G401 (cell line): ENCODE results near the gene SEMA3F. TPM values are rescaled to one million over a fixed set of nuclear protein-coding genes. Genes with fewer than 3 reads are reported as not detected.
A peak's percentile ranks its signal among the peaks of the same experiment; 100 is the strongest.

Experiments used
- DNase-seq: peaks from one replicate; pipeline ENCODE4 v3.0.0-alpha.2; 2015; ENCODE audit warnings: low spot score
- in situ Hi-C: cut with HindIII; loops from 2 replicates; pipeline ENCODE4 v1.10.0; 2016; ENCODE audit warnings: low sequenced_read_pairs, mixed read lengths
- total RNA-seq: library from RNA; depleted of rRNA; stranded (reverse); fragments of >200 nt; shearing (Covaris generic); gene quantifications from 2 replicates; pipeline ENCODE4 v1.2.3, GENCODE V29; 2014; rRNA removed

Gene SEMA3F
- total RNA-seq: 46.9 and 55.8 TPM in 2 replicates

DNA sequence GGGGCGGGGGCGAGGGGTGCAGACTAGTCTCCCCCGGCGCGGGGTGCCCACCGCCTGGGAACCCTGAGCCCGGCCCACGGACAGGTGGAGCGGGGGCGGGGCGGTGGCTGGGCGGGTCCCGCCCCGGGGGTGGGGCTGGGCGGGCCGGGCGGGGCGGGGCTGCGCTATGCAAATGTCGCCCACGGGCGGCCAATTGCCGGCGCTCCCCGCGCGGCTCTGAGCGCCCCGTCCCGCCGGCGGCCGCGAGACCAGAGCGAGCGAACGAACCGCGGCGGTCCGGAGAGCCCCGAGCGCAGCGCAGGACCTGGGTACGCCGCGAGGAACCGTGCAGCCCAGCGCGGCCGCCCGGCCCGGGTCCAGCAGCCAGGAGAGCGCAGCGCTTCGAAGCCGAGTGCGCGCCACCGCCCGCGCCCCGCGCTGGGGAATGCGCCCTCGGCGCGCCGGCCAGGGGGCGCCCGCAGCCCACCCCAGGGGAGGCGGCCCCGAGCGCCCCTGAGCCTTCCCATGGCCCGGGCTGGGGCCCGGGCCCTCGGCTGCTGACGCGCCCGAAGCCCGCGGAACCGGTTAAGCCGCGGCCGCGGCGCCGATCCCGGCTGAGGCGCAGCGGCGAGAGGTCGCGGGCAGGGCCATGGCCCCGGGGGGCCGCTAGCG lies at the start of gene SEMA3F:
Gene SEMA3F (plus strand): TSS at position 485 of the 651 bp plus-strand sequence. CDS start 4,299 bp downstream, outside the sequence.
- DNase-seq: peak; percentile 70
- in situ Hi-C loops: no loop called here

DNA sequence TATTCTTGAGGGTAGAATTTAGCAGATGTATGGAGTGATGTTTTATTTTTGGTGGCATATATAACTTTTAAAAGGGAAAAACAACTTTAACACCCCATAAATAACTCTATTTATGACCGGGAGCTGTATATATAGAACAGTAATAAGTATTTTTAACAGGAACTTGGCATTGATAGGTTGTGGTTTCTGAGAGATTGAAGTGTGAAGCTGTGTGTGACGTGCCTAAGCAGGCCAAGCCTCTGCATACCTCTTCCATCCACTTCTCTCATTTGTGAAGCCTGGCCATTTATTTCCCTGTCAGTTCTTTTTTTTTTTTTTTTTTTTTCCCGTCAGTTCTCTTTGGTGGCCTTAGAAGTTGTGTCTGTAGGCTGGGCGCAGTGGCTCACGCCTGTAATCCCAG lies 43.4 kb upstream of the SEMA3F start:
- in situ Hi-C loops: loop anchor here (5.0 kb wide), 1 partner anchor 71 kb away; no protein-coding TSS in a partner anchor
- no peak for DNase-seq

DNA sequence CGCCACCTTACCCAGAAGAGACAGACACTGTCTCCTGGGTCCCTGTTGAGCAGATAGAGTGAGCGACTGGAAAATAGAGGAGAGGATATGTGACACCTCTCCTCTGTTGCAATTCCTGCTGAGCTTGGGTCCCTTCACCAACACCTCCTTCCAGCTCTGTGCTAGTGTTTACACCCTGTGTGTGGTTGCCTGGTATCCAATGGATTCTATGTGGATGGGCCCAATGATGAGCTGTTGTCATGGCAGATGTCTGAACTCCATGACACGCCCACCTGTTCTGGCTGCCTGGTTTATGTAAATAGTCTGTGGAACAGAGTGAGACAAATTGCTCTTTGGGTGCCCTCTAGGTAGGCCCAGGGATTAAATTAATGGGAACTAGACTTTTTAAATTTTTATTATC lies 42.7 kb upstream of the SEMA3F start:
- DNase-seq: no peak
- in situ Hi-C loops: loop anchor here (5.0 kb wide), 1 partner anchor 70 kb away; no protein-coding TSS in a partner anchor

DNA sequence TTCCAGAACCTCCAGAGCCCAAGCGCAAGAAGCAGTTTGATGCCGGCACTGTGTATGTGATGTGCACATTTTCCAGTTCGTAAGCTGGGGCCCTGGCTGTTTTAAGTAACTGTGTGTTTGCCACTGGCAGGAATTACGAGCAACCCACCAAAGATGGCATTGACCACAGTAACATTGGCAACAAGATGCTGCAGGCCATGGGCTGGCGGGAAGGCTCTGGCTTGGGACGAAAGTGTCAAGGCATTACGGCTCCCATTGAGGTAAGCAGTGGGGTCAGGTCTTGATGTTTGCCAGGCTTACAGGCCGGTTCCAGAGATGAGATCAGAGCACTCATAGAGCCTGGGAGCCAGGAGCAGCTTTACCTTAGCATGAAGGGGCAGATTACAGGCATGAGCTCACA lies 38.0 kb upstream of the SEMA3F start:
- no peak for DNase-seq
- in situ Hi-C loops: no loop called here

DNA sequence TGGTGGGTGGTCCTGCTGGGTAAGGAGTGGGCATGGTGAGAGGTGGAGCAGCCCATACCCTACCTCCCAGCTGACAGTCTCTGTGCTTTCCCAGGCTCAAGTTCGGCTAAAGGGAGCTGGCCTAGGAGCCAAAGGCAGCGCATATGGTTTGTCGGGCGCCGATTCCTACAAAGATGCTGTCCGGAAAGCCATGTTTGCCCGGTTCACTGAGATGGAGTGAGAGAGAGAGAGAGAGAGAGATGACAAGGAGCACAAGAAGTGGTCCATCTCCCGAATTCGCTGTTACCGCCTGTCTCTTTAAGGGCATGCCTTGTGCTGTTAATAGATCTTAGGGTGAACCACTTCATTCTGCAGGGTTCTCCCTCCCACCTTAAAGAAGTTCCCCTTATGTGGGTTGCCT lies 36.9 kb upstream of the SEMA3F start:
- no peak for DNase-seq
- in situ Hi-C loops: no loop called here

DNA sequence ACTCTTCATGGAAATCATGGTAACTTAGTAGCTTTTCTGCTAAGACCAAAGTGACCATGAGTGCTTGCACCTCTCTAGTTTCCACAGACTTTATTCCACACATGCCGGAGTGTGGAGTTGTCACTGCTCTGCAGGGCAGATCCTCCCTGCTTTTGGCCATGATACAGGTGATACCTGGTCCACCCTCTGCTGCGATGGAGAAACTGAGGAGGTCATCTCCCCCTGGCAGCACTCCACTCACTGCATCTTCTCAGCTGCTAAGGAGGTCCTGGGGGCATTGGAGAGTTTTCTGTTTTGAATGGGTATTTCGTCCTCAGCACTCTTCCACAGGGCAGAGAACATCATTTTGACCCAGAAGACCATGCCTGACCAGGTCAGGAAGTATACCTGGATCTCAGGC lies 35.3 kb upstream of the SEMA3F start:
- in situ Hi-C loops: no loop called here
- DNase-seq: no peak

DNA sequence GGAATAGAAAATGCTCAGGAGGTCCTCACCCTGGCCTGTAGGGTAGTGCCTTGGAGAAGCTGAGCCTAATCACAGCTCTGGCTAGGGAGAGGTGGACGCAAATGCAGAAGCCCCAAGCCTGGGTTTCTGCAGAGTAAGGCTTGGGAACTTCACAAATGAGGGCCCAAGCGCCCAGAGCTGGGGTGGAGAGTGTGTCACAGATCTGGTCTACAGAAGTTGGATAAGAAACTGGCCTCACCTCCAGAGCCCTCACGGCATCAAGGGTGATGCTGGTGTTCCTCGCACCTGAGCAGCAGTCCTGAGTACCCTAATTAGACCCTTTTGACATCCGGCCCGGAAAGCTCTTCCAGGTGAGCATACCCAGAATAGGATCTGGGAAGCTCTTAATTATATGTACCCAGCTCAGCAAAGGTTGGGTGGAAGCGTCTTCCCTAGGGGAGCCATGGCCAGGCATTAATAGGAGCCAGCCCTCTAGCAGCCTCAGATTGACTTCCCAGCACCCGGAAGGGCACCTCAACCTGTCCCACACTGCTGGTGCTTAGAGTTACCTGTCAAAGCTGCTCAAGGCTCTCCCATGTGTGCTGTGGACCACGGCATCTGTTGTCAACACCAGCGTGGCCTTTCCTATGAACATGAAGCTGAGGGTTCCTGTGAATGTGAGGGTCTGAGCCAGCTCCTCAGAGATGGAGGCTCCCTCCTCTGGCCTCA lies 34.6 kb upstream of the SEMA3F start:
- no peak for DNase-seq
- in situ Hi-C loops: no loop called here

DNA sequence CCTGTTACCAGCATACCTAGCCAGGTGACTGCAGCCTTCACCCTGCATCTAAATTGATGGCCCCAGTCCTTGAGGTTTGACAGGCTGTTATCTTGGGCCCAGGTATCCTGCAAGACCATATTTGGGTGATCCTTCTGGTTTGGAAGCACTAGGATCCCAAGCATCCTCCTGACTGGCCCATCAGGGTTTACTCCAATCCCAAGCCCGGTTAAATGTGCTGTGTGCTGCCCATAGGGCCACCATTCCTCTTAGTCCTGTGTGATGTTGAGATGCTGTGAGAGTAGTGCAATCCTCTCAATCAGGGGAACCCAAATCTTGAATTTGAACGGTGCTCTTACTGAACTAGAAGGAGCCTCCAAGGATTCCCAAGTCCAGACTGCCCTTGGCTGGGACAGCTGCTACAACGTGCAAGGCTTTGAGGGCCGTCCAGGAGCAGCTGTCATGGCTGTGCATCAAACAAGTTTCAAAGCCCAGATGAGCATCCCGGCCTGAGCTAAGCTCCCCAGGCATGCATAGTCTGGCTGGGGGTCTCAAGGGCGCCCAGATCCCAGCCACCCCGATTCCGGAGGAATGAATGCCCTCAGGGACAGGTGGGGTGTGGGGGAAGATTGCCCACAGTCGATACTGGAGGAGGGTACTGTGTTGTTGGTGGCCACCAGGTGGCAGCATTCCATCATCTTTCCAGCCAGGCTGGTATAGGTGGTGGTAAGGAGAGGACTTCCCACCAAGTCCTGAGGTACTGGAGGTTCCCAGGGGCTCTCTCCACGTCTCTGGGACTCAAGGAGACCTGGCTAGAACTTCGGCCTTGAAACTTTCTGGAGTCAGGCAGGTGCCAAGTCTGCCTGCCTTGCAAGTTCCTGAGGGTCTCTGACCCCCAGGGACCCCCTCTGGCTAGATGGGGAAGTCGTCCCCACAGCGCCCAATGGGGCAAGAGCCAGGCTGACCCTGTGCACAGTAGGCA lies 33.8 kb upstream of the SEMA3F start:
- in situ Hi-C loops: no loop called here
- DNase-seq: peak; percentile 87

DNA sequence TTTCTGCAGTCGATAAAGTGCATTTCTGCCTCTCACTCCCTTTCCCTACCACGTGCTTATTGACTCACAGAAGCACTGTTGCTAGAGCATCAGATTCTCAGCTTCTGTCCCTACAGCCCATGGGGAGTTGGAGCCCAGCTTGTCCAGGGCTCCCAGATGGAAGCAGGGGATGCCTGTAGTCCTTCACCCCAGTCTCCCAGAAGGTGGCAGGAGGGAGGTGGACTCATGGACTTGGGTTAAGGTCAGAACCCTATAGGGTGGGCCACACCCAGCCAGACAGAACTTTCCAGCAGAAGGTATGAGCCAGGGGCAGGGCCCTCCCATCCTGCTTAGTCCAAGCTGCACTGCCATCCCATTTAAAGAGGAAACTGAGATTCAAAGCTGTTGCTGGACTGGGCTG lies 33.1 kb upstream of the SEMA3F start:
- DNase-seq: peak; percentile 30
- in situ Hi-C loops: no loop called here

DNA sequence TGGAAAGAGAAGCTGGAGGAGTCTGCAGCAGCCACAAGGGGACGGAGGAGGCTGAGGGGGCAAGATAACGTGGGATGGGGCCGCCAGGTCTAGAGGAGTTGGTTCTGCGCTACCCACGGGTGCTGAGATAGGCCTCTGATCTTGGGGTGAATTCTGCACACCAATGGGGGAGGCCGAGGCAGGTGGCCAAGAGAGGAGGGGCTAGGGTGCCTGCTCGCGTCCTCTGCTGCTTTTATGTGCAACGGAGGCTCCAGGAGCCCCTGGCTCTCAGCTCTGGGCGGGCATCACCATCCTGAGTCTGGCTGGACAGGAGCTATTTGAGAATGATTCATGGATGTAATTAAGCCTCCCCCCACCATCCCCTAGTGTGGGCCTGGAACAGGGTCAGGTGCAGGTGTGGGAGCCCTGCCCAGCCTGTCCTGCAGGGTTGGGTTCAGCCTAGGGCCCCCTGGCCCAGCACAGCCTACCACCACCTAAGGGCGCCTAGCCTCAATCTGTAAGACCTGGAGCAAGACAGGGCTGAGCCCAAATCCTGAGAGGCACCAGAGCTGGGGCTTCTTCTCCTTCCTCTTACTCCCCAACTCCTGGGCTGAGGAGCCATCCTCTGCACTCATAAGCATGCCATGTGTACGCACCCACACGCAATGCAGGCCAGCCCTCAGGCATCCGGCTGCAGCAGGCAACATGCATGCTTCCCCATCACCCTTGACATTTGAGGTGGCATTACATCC lies 32.3 kb upstream of the SEMA3F start:
- in situ Hi-C loops: no loop called here
- no peak for DNase-seq

DNA sequence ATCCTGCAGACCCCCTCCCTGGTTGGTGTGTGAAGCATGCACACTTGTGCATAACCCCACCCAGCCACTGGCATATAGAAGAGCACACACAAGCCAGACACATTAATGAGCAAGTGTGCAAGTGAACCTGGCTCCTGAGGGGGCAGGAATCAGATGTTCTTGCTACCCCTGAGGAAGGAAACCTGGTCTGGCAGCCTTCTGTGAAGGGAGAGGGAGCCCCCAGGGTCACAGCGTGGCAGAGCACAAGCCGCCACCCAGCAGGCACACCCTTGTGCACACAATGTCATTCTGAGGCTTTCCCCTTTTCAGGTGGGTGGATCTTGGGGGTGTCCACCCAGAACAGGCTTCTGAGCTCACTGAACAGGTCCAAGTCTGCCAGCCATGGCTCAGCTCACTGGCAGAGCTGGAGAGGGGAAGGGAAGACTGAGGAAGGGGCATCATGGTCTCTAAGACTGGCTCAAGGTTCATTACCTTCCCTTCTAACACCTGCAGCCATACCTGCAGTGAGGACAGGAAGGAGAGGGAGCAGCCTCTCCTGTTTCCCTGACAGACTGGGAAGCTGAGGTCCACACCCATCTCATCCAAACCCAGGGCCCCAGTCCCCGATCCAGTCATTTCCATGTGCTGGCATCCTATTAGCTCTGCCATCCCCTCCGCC lies 31.6 kb upstream of the SEMA3F start:
- DNase-seq: no peak
- in situ Hi-C loops: no loop called here

DNA sequence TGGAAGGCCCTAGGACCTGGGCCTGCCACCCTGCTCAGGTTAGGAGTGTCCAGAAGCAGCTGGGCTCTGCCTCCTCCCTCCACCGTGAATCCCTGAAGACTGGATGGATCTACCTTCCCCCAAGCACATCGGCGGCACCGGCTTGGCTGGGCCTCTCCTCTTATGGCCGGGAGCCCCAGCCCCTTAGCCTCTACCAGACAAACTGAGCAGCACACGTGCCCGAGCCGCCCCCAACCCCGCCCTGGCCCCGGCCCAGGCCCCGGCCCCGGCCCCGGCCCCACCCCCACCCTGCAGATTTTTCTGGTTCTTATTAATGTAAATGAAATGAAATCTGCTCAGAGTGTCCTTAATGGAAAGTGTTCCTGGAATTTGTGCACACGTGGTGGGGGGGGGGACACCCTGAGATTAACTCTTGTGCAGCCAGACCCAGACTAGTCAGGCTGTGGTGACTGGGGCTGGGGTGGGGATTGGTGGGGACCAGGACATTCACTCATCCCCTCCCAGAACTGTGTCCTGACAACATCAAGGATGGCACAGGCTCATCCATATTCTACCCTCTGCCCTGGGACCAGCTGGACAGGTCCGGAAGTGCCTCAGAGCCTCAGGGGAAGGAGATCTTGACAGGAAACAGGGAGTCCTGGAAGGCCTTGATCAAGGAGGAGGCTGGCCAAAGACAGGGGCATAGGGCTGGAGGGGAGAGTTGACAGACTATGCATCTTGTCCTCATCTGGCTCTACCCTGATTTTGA lies 30.9 kb upstream of the SEMA3F start:
- in situ Hi-C loops: no loop called here

DNA sequence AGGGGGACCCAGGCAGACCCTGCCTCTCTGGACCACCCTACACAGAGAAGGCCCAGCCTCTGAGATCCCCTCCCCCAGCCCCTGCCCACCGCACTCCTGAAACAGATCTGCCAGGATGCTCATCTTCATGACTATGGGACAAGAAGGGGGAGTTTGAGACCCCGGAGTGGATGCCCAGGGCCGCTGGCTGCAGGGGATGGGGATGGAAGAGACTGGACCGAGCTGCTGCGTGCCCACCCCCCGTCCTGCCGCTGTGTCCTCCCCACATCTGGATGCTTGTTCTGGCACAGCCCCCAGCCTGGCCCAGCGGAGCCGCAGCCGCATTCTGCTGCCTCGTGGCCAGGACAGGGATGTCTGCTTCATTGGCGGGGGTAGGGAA lies 30.3 kb upstream of the SEMA3F start:
- in situ Hi-C loops: no loop called here
- DNase-seq: no peak

More for the DNA sequence above, 30.9 kb upstream of the SEMA3F start:
- DNase-seq: no peak

DNA sequence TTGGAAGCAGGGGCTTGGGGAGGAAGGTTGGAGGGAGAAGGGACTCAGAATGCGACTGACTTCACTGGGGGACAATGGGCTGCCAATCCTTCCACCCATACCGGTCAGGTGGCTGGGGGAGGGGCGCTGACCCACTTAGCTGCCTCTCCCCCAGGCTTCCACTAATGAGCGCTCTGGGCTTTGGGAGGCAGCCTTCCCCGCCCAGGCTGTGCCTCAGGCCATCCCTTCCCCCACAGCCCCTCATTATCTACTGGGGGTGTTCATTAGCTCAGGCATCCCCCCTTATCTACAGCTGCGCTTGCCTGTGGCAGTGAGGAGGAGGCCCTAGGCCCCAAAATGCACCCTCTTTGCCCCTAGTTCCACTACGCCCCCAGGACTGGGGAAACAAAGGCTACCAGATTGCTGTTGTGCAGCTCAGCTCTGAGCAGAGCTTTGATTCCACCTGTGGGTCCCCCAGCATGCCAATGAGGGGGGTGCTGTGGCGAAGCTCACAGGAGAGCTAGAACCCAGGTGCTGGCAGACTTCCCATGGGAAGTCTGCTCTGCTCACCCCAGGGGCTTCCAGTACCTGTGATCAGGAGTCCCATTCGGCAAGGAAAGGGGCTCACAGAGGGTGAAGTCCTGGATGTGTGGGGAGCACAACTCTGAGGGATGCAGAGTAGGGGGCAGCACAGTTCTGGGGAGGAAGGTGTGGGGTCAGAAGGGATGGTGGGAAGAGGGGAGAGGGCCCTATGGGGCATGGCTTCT lies 29.4 kb upstream of the SEMA3F start:
- DNase-seq: no peak
- in situ Hi-C loops: no loop called here

DNA sequence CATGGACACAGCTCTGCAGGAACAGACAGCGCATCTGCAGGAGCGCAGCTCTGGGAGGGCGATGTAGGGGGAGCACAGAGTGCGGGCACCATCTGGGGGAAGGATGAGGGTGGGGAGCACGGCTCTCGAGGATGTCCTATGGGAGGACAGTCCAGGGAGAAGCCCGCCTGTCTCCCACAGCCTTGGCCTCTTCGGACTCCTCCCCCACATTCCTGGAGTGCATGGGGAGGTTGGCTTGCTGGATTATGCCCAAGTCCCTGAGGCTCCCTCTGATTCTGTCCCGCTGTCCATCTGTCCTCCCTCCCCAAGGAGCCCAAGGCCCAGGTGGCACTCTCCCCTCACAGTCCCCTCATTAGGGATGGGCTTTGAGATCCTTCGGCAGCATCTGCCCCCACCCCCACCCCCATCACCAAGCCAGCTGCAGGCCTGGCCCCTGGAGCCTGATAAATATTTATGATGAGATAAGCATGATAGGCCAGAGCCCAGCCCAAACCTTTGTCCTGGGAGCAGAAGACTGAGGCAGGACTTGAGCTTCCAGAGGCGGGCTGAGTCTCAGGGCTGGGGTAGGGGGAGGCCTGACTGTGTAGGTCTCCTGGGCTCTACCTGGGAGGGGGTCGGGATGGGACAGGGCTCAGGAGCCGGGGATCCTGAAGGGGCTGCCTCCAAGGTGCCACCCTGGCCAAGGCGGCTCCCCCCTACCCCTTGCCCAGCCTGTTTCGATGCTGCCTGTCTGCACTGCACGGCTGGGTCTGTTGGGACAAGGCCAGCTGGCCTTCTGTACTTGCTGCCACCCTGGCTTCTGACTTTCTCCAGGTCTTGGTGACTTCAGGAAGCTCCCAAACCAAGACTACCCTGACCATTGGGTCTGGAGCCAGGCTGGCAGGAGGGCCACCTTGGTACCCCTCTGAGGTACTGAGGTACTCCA lies 28.6 kb upstream of the SEMA3F start:
- in situ Hi-C loops: no loop called here

DNA sequence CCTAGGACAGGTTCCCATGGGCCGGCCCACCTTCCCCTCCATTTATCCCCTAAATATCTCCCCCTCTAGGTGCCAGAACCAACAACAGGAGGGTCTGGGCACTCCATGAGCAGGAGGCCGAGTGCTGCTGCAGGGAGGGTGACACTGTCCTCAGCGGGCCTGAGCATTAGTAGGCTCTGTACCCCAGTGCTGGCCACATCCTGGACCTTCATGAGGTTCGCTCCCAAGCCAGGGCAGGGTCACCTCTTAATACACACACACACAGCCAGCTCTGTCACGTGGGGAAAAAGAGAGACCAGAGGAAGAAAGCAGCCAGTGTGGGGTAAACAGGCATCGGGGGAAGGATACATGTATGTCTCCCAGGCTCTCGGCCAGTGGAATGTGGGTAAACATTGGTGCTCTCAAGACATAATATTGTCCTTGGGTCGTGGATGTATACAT lies 27.9 kb upstream of the SEMA3F start:
- in situ Hi-C loops: no loop called here
- no peak for DNase-seq

More for the DNA sequence above, 28.6 kb upstream of the SEMA3F start:
- DNase-seq: no peak
